ENCODE data around the gene MTRR. TPM values are rescaled to one million over a fixed set of nuclear protein-coding genes. Genes with fewer than 3 reads are reported as not detected.

The MTRR gene
- total RNA-seq, 1 donor from 2014 or later: 28.4 TPM

DNA sequence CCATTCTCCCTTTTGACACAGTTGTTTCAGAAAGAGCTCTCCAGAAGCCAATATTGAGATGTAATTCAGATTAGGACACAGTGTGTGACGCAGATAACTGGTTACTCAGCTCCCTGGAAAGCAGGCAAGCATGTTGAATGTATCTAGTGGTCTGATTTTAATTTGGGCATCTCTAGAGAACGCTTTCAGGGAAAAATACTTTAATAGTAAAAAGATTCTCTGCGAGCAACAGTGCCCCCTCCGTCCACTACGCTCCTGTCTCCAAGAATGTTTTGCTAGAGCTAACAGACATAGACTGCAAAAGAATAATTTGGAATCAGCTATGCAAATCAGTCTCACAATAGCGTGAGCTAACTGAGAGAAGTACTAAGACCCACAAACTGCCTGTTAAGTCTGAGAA, 41.3 kb upstream of the MTRR start:
- Mint-ChIP-seq H3K27ac (ENCODE audit: unreplicated experiment) (no peak overlapping the region), H3K9me3 (ENCODE audit: unreplicated experiment) (no peaks in the 10 kb centered on the region), H3K36me3 (ENCODE audit: low read depth, unreplicated experiment) (no peaks in the 10 kb centered on the region), H3K4me3 (ENCODE audit: unreplicated experiment) (no peak overlapping the region), H3K27me3 (ENCODE audit: unreplicated experiment) (peaks cover 1% of the 10 kb centered on the region), H3K4me1 (ENCODE audit: unreplicated experiment) (no peaks in the 10 kb centered on the region)
- DNase-seq (ENCODE audit: low spot score): no peak
- no peak for TF ChIP-seq CTCF (IDR thresholded peaks at IDR 0.05; ENCODE audit: unreplicated experiment)

DNA sequence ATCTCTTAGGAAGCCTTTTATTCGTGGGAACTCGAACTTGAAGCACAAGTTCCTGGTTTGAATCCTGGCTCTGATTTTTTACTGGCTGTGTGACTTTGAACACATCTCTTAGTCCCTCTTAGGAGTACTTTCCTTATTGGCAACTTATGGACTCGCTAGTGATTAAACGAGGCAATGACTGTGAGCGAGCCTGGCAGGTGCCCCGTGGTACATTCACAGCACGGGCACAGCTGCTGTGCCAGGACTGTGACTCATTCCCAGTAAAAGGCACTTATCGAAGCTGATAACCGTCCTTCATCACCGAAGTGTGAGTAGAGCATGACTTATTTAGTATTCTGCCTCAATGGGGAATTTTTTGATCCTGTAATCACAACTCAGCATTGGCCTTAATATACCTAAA, 40.7 kb upstream of the MTRR start:
- Mint-ChIP-seq H3K4me1 (ENCODE audit: unreplicated experiment) (no peaks in the 10 kb centered on the region), H3K27me3 (ENCODE audit: unreplicated experiment) (peaks cover 3% of the 10 kb centered on the region), H3K9me3 (ENCODE audit: unreplicated experiment) (no peaks in the 10 kb centered on the region), H3K36me3 (ENCODE audit: low read depth, unreplicated experiment) (no peaks in the 10 kb centered on the region), H3K4me3 (ENCODE audit: unreplicated experiment) (no peak overlapping the region), H3K27ac (ENCODE audit: unreplicated experiment) (no peak overlapping the region)
- no peak for DNase-seq (ENCODE audit: low spot score)
- no peak for TF ChIP-seq CTCF (IDR thresholded peaks at IDR 0.05; ENCODE audit: unreplicated experiment)

DNA sequence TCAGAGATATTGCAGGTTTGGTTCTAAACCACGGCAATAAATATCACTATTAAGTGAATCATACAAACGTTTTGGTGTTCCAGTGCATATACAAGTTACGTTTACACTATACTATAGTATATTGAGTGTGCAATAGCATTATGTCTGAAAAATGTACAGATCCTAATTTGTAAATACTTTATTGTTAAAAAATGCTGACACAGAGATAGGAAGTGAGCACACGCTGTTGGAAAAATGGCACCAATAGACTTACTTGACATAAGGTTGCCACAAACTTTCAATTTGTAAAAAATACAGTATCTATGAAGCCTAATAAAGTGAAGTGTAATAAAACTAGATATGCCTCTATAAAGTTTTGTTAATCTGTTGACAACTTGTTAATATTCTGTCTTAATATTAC, 34.0 kb upstream of the MTRR start:
- Mint-ChIP-seq H3K4me3 (ENCODE audit: unreplicated experiment) (no peak overlapping the region), H3K27me3 (ENCODE audit: unreplicated experiment) (peaks cover 9% of the 10 kb centered on the region), H3K27ac (ENCODE audit: unreplicated experiment) (no peak overlapping the region), H3K36me3 (ENCODE audit: low read depth, unreplicated experiment) (no peaks in the 10 kb centered on the region), H3K9me3 (ENCODE audit: unreplicated experiment) (no peaks in the 10 kb centered on the region), H3K4me1 (ENCODE audit: unreplicated experiment) (no peaks in the 10 kb centered on the region)
- DNase-seq (ENCODE audit: low spot score): no peak
- TF ChIP-seq CTCF (IDR thresholded peaks at IDR 0.05; ENCODE audit: unreplicated experiment): no peak

- Mint-ChIP-seq H3K27me3 (ENCODE audit: unreplicated experiment) (peaks cover 9% of the 10 kb centered on the region), H3K27ac (ENCODE audit: unreplicated experiment) (no peak overlapping the region), H3K4me1 (ENCODE audit: unreplicated experiment) (no peaks in the 10 kb centered on the region), H3K4me3 (ENCODE audit: unreplicated experiment) (no peak overlapping the region), H3K36me3 (ENCODE audit: low read depth, unreplicated experiment) (no peaks in the 10 kb centered on the region), H3K9me3 (ENCODE audit: unreplicated experiment) (no peaks in the 10 kb centered on the region)
- no peak for TF ChIP-seq CTCF (IDR thresholded peaks at IDR 0.05; ENCODE audit: unreplicated experiment)
- DNase-seq (ENCODE audit: low spot score): no peak
These were observed 31.5 kb upstream of the MTRR start for GRCh38 chr5:7837403-7837802.

- Mint-ChIP-seq H3K27ac (ENCODE audit: unreplicated experiment) (no peak overlapping the region), H3K4me1 (ENCODE audit: unreplicated experiment) (no peaks in the 10 kb centered on the region), H3K27me3 (ENCODE audit: unreplicated experiment) (no peaks in the 10 kb centered on the region), H3K9me3 (ENCODE audit: unreplicated experiment) (no peaks in the 10 kb centered on the region), H3K36me3 (ENCODE audit: low read depth, unreplicated experiment) (no peaks in the 10 kb centered on the region), H3K4me3 (ENCODE audit: unreplicated experiment) (no peak overlapping the region)
- TF ChIP-seq CTCF (IDR thresholded peaks at IDR 0.05; ENCODE audit: unreplicated experiment): no peak
- no peak for DNase-seq (ENCODE audit: low spot score)
These were observed 26.4 kb upstream of the MTRR start for GRCh38 chr5:7842531-7842930.
